Germinal center (tissue), 1 donor: ENCODE measurements around the gene CDC14C.
"Not testable (repeated sequence)": the region's sequence is repeated elsewhere in the genome, so short reads cannot be mapped to it uniquely, and the experiment has no call there.

Source experiments
- DNase-seq: peaks from one replicate; pipeline ENCODE4 v3.0.0; 2012; ENCODE audit warnings: mixed read lengths, low spot score

Gene CDC14C

GRCh38 chr7:48924433-48924832 lies at the start of gene CDC14C:
Gene CDC14C (plus strand): TSS chr7:48924547. CDS start chr7:48924673, 126 bp downstream.
- no peak for DNase-seq

GRCh38 chr7:48875045-48875916 lies 49.1 kb upstream of the CDC14C start:
- DNase-seq = no peak

- no peak for DNase-seq
These were observed 48.3 kb upstream of the CDC14C start for GRCh38 chr7:48876087-48876486.

DNA sequence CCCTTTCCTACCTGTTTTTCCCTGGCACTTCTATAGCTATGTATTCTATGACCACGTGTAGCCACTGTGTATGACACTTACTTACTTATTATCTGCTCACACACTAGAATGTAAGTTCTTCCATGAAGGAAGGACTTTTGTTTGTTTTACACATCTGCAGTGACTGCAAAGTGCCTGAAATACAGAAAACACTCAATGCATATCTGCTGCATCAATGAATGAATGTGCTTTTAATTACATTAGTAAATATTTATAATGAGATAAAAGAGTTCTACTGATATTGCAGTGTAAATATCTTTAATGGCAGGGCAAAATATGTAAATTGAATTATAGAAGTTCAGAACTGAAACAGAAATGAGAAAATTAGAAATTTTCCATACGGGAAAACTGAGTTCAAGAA lies 43.5 kb upstream of the CDC14C start:
- no peak for DNase-seq

DNA sequence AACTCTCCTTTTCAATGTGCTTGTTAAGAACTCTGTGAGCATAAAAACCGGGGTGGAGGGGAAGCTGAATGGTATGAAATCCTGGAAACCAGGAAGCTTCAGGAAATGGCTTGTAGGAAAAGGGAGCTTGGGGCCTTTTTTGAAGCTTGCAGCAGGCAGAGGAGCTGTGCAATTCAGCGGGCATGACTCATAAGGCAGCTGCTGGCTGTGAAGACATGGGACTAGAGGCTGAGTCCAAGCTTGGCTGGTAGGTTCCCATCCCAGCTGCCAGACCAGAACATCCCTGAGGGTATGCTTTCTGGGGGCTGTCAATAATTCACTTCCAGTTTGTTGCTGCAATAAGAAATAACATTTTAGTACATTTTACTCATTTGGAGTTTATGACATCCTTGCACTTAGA lies 36.8 kb upstream of the CDC14C start:
- DNase-seq = no peak

- no peak for DNase-seq
These were observed 29.8 kb upstream of the CDC14C start for GRCh38 chr7:48894574-48894973.

DNA sequence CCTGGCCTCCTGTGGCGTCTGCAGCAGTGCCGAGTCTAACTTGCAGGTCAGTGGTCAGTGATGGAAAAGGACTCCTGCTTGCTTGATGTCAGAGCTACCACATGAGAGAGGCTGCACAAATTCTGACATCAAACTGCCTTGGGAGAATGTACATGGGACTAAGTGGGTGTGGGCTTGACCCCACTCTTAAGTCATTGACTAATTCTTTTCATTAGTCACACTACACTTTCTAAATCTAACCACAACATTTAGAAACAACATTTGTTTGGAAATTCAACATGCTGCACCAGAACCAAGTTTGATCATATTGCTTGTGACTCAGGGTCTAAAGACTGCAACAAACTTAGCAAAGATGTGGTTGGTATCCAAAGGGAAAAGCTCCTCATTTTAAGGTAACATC lies 24.4 kb upstream of the CDC14C start:
- no peak for DNase-seq

GRCh38 chr7:48901966-48902365 lies 22.4 kb upstream of the CDC14C start:
- no peak for DNase-seq

DNA sequence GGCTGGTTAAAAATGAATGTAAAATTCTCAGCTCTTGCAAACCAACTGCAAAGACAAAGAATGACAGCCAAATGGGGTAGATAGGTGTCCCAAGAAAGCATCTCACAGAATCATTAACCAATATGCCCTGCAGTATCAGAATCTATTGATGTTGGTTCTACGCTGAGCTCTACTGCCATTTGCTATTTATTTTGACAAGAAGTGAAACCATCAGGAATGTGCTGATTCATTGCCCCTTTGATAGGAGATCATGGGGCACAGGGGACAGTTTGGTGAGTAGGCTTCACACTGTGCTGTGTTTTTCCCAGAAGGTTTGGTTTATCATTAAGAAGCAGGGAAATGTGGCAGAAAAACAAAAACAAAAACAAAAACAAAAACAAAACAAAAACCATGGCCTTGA lies 19.4 kb upstream of the CDC14C start:
- no peak for DNase-seq

GRCh38 chr7:48905686-48906085 lies 18.7 kb upstream of the CDC14C start:
- not testable (repeated sequence) for DNase-seq

DNA sequence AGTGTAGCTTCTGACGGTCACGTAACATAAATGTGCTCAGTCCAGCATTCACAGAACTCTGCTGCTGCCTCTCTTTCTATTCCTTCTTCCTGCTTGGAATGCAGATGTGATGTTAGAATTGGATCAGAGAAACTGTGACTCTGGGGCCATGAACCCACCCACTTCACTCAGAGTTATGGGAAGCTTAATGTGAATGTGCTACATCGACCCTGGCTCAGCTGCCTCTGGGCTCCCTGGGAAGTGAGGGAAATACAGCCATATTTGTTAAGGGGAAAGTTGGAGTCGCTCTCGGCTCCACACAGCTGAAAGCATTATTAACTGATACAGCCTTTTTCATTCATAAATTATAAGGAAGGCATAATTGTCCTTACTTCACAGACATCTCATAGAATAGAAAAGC lies 14.5 kb upstream of the CDC14C start:
- DNase-seq = not testable (repeated sequence)

- no peak for DNase-seq
These were observed 7.1 kb downstream of the CDC14C start for GRCh38 chr7:48931481-48931880.

- no peak for DNase-seq
These were observed 8.0 kb downstream of the CDC14C start for GRCh38 chr7:48932126-48932910.

DNA sequence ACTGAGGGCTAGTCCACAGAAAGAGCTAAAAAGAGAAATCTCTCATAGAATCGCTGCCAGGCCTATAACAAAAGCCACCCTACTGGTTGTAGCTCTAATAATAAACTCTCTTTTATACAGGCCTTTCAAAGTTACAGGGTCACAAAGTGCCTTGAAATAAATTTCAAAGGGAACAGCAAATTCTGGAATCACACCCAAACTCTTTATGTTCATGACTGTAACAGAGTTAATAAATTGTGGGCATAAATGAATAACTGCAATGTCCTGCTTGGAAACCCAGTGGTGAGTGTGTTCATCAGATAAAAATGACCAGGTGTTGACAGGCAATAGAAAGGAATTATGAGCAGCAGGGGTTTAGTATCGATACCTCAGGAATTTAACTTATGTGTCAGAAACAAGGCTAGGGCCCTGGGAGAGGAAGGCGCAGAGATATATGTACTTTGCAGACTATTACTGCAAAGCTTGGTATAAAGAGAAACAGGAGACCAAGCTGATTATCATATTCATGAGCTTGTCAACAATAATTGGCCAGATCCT lies 9.3 kb downstream of the CDC14C start:
- DNase-seq = no peak

DNA sequence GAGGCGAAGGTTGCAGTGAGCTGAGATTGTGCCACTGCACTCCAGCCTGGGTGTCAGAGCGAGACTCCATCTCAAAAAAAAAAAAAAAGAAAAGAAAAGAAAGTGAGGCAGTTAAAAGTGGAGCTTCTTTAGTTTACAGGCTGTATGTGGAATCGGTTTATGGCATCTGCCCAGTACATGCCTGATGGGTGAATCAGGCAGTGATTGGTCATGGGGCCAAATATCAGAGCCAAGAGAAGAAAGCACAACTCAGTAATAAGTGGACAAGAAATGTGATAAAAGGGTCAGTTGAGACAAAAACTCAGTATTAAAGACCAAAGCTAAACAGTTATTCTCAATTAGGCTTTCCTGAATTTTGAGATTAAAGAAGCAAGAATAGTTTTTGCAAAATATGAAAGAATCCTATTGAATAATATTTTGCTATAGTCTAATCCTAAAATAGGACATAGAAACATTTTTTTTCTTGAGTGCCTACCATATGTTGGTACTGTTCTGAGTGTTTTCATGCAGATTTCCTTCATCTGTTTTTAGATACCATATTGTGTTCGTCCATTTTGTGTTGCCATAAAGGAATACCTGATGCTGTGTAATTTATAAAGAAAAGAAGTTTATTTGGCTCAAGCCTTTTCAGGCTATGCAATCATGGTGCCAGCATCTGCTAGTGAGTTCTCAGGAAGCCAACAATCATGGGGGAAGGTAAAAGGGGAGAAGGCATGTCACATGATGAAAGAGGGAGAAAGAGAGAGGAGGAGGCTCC lies 14.4 kb downstream of the CDC14C start:
- no peak for DNase-seq

DNA sequence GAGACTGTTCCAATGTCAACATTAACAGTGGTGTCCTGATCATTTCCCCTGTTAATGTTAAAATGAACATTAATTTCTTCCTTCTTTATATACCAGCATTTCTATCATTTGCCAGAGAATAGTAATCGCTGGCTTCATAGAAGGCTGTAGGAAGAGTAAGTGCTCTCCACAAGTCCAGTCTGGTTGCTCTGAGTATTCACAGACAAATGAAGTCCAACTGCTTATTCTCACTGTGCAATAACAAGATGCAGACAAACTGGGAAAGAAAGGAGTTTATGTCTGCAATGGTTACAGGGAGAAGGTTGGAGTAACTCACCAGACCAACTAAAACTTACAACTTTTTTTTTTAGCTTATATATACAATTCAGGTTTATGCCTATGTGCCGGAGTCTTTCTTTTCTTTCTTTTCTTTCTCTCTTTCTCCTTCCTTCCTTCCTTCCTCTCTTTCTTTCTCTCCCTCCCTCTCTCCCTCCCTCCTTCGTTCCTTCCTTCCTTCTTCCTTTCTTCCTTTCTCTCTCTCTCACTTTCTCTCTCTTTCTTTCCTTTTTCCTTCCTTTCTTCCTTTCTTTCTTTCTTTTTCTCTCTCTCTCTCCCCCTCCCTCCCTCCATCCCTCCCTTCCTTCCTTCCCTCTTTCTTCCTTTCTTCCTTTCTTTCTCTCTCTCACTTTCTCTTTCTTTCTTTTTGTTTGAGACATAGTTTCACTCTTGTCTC lies 19.1 kb downstream of the CDC14C start:
- no peak for DNase-seq

DNA sequence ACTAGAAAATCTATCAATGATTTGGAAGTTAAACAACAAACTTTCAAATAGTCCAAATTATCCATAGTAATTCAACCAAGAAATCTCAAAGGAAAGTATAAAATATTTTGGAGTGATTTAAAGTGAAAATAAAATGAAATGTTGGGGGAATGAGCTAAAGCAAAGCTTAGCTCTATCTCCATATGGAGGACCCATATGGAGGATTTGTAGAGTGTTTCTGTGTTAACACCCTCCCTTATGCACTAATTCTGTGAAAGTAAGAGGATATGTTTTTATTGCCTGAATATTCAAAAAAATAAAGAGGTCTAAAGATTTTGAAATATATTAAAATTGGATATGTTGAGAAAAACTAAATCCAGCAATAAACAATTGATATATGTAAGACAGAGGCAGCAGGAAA lies 31.6 kb downstream of the CDC14C start:
- no peak for DNase-seq

DNA sequence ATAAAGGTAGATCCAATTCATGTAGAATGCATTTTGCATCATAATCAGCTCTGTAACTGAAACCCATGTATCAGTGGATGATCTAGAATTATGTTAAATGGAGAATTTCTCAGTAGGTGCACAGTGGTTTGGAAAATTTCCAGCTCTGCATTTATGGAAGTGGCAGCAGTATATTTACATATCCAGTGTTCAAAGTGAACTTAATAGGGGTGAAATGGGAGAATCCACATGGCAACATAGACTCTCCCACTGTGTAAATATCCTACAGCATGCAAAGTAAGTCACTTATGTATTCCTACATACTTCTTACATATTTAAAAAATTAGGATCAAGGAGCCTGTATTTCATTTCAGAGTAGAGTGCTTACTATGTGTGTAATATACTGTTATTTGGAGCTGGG lies 35.3 kb downstream of the CDC14C start:
- no peak for DNase-seq

- DNase-seq = no peak
These were observed 38.6 kb downstream of the CDC14C start for GRCh38 chr7:48962821-48963505.

DNA sequence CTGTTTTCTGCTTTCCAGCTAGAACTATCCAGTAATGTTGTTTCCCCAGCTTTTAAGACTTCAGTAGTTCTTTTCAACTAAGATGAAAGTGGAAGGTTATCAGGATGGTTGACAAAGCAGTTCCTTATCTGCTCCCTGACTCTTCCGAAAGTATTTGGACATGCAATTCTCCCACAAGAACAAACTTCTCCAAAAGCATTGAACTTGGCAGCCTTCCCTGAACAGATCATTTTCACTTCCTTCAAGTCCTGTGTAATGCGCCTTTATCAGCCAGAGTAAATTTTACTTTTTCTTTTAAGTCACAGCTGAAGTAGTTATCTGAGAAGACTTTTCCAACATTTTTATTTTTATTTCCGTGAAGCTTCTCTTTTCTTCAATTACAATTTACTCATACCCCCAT lies 39.7 kb downstream of the CDC14C start:
- no peak for DNase-seq

DNA sequence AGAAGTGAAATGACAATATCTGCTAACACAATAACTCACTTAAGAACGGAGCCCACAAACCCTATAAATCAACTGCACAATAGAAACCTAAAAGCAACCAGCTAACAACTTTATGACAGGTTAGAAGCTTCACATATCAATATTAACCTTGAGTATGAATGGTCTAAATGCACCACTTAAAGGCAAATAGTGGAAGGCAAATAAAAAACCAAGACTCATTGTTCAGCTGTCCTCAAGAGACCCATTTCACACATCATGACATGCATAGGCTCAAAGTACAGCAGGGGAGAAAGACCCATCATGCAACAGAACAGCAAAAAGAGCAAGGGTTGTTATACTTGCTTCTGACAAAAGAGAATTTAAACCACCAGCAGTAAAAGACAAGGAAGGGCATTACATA lies 46.8 kb downstream of the CDC14C start:
- DNase-seq = no peak
